GM21528 (cell line): ENCODE results near the gene AAMP.
A peak's percentile ranks its signal among the peaks of the same experiment; 100 is the strongest.
"Not testable (repeated sequence)": the region's sequence is repeated elsewhere in the genome, so short reads cannot be mapped to it uniquely, and the experiment has no call there.

Experiments
- ATAC-seq: cut with Tn5 transposase; IDR thresholded peaks from one replicate; pipeline ENCODE4 v1.9.1; 2021; ENCODE audit warnings: mild to moderate bottlenecking, moderate library complexity; ENCODE audit not compliant: unreplicated experiment, low FRiP score

AAMP gene

DNA sequence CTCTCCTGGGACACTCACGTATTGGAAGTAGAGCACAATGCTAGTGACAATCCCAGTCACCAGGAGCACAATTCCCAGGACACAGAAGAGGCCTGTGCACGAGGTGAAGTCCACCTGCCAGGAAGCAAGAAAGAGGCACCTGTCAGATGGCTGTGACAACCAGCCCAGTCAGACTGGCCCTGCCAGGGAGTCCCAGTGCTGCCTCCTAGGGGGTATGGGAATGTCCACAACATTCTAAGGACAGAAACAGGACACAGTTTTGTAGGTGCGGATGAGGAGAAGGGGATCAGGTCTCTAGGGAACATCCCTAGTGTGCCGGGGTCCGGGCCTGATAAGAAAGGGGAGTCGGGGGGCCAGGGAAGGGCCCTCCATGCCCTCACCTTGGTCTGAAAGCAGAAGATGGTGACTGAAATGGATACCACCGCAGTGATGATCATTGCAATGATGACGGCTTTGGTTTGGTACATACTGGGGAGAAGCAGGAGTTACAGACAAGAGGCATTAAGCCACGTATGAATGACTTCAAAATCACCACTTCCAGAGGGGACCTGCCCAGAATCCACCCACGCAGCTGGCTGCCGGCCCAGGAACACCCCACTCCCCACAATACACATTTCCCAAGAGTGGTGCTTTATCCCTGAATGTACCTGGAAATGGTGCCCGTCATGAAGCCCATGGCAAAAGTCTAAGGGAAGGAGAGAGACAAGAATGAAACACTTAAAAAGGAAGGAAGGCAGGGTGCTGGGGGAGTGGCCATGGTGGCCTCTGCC lies 7.2 kb upstream of the AAMP start:
- ATAC-seq: no peak

DNA sequence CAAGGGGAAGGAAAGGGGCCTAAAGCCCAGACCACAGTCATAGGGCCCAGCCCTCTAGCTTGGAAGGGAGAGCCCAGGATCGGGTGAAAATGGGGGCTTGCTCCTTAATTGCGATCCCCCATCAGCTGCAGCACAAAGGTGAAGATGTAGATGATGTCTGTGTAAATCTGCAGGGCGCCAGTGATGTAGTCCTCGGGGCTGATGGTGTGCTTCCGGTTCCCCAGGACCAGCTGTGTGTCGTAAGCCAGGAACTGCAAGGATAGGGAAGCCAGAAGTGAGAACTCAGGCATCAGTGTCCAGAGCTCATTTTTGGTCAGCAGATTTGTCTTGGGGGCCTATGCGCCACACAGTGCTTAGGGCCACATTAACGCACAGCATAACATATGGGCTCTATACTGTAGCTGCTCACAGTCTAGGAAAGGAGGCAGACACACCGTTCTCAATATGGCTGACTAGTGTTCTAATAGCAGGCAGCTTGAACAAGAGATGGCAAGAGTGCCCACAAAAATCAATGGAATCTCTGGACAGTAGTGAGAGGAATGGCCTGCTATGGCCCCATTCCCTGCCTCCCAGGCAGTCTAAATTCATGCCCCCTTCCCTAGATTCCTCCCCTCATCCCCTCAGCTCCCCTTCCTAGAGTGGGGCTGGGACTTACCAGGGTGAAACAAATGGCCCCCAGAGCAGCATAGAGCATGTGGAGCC lies 5.6 kb upstream of the AAMP start:
- ATAC-seq: no peak

DNA sequence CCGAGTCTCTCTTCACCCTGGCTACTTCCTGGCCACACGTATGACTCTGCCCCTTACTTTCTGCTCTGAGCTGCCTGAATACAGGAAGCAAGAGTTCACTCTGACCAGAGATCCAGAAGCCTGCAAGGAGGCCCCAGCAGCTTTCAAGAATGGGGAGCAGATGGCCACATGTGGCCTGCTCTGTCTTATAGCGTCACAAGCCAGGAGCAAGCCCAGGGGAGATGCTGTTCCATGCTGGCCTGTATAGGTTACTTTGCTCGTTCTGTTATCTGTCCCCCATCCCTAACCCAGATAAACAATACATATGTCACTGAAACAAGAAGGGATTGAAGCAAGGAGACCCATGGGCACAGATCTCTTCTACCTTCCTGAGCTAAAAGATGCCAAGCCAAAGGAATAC lies 4.6 kb upstream of the AAMP start:
- no peak for ATAC-seq

DNA sequence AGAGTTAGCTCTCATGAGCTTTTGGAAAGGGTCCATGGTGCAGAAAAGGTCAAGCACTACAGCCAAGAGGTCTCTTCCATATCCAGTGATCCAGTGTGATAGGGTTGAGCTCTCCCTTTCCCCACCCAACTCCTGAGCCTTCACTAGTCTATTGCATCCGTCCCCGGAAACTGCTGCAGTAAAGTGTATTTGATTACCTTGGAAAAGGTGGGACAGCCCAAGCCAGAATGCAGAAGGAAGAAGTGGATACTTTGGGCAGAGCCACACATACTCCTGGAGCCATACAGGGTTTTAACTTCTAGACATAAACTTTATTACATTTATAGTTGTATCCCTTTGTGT lies 3.9 kb upstream of the AAMP start:
- ATAC-seq: no peak

DNA sequence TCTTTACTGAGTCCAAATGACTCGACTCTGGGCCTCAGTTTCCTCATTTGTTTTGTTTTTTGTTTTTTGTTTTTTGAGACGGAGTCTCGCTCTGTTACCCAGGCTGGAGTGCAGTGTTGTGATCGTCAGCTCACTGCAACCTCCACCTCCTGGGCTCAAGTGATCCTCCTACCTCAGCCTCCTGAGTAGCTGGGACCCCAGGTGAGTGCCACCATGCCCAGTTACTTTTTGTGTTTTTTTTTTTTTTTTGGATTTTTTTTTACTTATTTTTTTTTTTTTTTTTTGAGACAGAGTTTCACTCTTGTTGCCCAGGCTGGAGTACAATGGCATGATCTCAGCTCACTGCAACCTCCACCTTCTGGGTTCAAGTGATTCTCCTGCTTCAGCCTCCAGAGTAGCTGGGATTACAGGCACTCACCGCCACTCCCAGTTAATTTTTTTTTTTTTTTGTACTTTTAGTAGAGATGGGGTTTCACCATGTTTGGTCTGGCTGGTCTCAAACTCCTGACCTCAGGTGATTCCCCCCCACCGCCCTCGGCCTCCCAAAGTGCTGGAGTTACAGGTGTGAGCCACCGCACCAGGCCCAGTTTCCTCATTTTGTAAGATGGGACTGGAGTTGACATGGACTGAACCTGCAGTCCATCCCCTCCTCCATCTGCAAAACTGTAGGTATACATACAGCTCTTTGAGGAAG lies 3.4 kb upstream of the AAMP start:
- not testable (repeated sequence) for ATAC-seq

DNA sequence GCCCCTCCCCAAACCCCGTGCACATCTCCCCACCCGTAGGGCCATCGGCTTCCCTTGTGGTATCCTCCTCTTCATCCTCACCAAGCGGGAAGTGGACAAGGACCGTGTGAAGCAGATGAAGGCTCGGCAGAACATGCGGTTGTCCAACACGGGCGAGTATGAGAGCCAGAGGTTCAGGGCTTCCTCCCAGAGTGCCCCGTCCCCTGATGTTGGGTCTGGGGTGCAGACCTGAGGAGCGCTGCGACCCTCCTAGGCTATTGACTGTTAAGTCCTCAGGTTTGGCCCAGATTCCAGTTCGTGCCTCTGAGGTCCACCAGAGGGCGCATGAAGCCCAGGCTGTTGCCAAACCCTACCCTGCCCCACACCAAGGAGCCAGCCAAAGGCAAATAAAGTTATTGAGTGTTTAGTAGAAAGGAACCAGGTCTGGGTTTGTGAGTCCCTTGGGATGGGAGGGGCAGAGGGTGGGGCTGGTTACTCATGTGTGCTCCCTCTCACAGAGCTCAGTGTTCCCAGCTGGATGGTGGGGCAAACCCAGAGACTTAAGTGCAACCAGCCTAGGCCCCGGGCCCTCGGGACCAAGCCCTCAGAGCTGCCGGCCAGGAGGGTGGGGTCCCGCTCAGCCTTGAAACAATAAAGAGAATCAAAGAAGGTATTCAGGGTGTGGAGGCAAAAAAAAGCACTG lies 2.7 kb upstream of the AAMP start:
- ATAC-seq: no peak

DNA sequence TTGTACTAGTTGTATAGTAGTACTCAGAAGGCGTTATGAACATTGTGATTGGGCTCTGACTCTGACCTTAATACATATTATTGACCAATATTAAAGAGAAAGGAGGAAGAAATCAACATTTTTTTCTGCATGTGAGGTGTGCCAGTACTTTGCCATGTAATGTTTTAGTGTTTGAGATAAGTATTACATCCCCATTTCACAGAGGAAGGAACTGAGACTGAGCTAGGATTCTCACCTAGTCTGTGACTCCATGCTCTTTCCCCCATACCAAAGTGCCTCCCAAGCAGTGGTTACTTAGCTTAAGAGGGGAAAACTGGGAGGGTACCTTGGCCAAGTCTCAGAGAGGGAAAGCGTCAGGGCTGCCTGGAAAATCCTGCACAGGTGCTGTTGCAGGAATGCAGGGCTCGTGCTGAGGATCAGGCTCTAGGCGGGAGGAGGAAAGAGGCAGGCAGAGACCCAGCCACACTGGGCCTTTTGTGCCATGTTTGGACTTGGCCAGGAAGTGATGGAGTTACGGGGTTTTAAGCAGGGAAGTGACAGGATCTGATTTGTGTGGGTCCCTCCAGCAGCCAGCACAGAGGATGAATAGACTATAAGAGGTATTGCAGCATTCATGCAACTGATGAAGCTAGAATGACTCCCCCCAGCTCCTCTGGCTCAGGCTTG lies 2.1 kb upstream of the AAMP start:
- ATAC-seq: no peak

DNA sequence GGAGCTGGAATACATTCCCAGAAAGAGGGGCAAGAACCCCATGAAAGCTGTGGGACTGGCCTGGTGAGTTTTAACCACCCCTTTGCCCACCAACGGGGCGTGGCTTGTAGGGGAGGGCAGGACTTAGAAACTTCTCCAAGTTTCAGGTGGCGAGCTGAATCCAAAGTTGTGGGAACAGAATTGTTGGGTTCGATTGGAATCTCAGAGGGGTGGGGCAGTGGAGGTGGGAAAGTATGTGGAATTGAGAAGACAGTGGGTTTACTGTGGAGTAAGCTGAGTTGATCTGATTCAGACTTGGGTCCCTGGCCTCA lies 1.5 kb upstream of the AAMP start:
- no peak for ATAC-seq

DNA sequence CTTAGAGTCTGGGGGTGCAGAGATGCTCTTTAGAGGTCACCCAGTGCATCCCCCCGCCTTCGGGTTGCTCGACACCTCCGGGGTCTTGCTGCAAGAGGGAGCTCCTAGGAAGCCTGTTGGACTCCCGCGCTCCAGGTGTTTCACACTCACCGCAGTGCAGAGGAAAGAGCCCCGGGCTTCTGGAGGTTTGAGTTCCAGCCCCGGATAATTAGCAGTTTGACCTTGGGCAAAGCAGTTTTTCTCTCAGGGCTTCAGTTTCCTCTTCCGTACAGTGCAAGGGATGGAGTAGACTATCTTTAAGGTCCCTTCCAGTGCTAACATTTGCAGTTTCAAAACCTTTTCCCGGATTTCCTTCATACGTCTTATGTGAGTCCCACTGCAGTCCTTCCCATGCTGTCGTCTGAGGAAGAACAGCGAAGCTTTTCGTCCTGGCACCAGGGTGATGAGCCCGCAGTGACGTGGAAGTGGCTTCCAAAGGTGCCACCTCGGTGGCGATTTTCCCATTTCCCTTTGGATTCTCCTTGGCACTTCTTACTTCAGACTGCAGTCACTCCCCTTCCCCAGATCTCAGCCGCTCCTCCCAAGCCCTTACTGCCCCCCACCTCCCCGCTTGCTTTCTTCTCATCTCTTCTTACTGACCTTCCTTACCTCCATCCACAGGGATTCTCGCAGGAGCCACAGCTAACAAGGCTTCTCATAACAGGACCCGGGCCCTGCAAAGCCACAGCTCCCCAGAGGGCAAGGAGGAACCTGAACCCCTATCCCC lies 967 bp upstream of the AAMP start:
- ATAC-seq: peak; percentile 2

DNA sequence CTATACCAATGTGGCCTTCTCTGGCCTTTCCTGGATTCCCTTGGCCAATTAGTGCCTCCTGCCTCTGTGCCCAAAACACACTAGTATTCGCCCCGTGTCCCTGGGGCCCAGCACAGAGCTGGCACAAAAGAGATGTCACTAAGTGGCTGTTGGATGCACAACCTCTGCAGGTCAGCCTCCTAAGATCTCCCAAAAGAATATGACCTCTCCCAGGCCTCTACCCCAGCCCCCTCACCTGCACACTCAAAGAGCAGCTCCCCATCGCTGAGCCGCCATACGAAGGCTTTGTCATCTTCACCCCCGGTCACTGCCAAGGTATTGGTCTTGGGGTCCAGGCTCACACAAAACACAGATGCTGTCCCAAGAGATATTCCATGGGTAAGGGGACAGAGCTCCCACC lies 2.7 kb downstream of the AAMP start:
- no peak for ATAC-seq

DNA sequence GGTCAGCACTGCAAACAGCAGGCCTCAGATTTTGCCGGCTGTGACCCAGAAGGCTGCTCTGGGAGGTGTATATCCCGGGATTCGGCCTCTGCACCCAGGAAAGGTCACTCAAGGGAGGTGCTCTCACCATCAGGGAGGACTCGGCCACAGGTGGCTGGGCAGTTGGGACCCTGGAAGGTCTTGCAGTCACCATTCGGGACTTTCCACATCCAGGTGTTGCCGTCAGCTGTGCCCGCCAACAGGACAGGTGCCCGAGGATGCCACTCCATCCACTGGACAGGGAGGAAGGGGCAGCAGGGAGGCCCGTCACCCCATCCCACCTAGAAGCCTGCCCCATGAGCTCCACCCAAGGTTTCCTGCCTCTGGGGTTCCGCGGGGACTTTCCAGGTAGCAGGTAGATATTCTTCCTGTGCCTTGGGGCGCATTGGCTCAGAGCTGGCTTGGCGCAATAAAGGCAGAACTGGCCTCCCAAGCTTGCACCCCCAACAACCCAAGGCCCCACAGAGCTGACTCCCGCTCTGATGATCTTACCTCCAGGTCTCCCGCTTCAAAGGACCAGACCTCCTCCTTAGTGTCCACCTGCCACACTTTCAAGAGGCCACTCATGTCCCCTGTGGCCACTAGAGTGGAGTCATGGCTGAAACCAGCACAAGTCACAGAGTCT lies 3.5 kb downstream of the AAMP start:
- ATAC-seq: no peak

DNA sequence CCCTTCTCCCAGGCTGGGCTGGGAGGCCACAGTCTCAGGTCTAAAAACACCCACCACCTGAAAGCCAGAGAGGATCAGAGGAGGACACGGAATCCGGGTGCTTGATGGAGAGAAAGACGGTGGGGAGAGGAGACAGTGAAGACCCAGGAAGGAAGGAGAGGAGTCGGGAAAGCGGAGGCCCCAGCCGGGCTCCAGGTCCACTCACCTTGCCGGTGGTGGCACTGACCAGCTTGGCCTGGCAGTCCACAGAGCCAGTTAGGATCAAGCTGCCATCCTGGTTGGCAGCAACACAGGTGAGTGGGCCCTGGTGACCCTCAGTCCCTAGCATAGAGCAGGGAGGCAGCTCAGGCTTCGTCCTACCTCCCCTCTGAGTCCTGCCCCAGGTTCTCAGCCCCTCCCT lies 4.3 kb downstream of the AAMP start:
- no peak for ATAC-seq

DNA sequence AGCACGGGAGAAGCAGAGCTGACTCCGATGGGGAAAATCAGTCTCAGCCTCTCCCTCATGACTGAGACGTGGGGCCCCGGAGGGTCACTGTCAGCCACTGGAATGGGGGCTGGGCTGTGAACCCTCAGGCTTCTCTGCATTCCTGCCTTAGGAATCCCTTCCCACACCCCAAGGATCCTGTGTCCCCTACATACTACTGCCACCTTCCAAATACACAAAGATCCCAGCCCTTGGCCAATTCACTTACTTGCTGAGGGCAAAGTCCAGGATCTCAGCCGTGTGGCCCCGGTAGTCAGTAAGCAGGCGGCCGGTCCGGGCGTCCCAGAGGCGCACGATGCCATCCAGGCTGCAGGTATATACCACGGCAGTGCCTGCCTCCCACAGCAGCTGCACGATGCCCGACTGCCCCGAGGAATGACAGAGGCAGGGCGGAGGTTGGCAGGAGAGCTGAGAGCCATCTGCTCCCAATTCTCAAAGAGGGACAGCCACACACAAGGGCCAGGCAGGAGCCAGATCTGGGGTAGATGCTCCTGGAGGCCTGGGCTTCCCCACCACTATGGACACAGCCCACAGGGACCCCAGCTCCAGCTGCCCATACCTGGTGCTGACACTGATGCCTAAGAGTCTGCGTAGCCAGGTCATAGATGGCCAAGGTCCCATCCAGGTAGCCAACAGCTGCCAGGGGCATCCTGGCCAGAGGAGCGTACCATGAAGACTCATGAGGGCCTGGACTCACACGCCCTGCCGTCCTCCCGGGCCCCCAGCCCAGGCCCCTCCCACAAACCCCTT lies 5.0 kb downstream of the AAMP start:
- no peak for ATAC-seq

DNA sequence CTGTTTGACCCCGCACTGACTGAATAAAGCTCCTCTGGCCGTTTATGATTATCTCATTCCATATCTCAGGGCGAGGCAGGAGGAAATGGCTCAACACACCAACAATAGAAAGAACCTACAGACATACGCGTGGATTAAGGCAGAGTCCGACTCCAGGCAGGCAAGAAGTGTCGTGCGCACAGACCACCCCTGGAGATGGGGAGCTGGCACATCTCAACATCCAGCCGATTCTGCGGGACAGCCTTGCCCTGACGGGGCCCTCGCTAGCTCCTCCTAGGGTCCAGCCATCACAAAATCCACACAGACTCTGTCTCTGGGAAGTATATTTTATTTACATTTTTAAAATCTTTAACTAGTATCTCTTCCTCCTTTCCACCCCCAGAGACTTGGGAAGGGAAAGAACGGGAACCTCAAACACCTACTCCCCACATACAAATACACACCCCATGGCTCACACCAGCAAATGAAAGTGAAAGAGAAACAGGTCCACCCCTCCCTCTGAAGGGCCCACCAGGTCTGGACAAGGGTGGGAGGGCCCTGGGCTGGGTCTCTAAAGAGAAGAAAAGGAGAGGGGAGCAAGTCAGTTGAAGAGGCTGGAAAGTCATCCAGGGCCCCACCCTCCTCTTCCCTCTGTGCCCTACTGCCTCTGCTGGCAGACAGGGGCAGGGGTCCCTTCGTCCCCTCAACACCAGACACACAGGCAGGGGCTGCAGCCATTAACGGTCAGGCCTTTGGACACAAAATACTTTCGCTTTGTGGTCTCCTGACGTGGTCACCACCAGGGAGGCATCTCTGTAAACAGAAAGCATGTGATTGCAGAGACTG lies 5.9 kb downstream of the AAMP start:
- ATAC-seq: no peak

DNA sequence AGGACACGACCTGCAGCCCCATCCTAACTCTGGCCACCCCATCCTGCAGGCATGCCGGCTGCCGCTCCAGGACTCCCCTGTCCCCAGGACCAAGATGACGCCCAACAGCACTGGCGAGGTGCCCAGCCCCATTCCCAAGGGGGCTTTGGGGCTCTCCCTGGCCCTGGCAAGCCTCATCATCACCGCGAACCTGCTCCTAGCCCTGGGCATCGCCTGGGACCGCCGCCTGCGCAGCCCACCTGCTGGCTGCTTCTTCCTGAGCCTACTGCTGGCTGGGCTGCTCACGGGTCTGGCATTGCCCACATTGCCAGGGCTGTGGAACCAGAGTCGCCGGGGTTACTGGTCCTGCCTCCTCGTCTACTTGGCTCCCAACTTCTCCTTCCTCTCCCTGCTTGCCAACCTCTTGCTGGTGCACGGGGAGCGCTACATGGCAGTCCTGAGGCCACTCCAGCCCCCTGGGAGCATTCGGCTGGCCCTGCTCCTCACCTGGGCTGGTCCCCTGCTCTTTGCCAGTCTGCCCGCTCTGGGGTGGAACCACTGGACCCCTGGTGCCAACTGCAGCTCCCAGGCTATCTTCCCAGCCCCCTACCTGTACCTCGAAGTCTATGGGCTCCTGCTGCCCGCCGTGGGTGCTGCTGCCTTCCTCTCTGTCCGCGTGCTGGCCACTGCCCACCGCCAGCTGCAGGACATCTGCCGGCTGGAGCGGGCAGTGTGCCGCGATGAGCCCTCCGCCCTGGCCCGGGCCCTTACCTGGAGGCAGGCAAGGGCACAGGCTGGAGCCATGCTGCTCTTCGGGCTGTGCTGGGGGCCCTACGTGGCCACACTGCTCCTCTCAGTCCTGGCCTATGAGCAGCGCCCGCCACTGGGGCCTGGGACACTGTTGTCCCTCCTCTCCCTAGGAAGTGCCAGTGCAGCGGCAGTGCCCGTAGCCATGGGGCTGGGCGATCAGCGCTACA lies 7.0 kb downstream of the AAMP start:
- no peak for ATAC-seq

DNA sequence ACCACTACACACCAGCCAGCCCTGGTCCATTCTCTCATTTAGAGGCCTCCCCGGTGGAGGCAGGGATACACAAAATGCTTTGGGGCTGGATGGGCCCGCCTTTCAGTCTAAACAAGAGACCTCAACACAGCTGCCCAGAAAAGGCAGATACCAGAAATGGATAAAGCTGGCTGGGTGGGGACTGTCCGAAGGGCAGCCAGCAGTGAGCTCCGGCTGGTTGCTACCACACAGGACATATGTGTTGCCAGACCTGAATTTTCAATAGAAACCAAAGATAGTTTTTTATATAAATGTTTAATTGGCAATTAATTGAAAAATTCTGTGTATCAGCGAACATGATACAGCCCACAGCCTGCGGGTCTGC lies 7.7 kb downstream of the AAMP start:
- ATAC-seq: no peak
